T47D (cell line): ENCODE results near the gene NAB1.
A peak's percentile ranks its signal among the peaks of the same experiment; 100 is the strongest.

Experiments used
- DNase-seq, 2 experiments: peaks; one replicate each; pipeline versions ENCODE4 v3.0.0 to v3.0.0-alpha.2; 2011 to 2012; ENCODE audit warnings: low read depth in 1 of 2, low spot score in 1 of 2
- JUND ChIP-seq: IDR thresholded peaks from 2 replicates; pipeline ENCODE4 v1.6.1; 2012; ENCODE audit warnings: low read depth
- in situ Hi-C: cut with HindIII; loops from 2 replicates; pipeline ENCODE4 v1.10.0; 2016; ENCODE audit warnings: low sequenced_read_pairs, low pct_unique_long_range_greater_than_20kb

The NAB1 gene

DNA sequence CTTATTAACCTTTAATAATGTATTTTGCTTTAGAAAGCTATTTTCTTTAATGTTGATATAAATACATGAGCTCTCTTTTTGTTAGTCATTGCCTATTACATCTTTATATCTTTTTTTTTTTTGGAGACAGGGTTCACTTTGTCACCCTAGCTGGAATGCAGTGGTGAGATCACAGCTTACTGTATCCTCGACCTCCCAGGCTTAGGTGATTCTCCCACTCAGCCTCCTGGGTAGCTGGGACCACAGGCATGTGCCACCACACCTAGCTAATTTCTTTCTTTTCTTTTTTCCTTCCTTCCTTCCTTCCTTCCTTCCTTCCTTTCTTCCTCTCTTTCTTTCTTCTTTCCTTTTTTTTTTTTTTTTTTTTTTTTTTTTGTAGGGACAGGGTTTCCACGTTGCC, 15.4 kb downstream of the NAB1 start:
- no peak for DNase-seq
- TF ChIP-seq JUND = no peak
- in situ Hi-C loops = no loop called here

DNA sequence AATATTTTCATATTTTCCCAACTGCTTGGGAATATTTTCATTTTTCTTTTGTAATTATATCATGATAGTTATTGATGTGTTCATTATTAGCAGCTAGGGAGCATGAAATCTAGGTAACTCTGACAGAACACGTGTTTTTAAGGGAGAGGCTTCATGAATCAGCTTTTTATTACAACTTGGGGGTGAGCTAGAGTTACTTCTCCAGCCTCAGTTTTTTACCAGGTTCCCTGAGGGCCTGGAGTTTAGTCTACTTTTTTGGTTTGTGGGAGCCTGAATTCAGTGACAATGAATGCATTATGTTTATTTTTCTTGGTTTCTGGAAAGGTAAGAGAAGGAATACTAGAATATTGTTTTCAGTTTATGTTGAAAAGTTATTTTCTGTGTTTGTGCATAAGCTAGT, 18.0 kb downstream of the NAB1 start:
- TF ChIP-seq JUND = no peak
- in situ Hi-C loops = no loop called here

DNA sequence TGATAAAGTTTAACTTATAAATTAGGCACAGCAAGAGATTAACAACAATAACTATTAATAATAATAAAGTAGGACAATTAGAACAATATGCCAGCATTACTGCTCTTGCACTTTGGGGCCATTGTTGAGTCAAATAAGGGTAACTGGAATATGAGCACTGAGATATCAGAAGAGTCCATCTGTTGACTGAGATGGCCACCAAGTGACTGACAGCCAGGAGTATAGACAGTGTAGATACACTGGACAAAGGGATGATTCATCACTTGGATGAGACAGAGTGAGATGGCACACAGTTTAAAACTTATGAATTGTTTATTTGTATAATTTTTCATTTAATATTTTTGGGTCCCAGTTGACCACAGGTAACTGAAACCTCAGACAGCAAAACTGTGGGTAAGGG, 20.0 kb downstream of the NAB1 start:
- DNase-seq = no peak
- no peak for TF ChIP-seq JUND
- in situ Hi-C loops = no loop called here

More for the DNA sequence above, 18.0 kb downstream of the NAB1 start:
- DNase-seq = no peak

DNA sequence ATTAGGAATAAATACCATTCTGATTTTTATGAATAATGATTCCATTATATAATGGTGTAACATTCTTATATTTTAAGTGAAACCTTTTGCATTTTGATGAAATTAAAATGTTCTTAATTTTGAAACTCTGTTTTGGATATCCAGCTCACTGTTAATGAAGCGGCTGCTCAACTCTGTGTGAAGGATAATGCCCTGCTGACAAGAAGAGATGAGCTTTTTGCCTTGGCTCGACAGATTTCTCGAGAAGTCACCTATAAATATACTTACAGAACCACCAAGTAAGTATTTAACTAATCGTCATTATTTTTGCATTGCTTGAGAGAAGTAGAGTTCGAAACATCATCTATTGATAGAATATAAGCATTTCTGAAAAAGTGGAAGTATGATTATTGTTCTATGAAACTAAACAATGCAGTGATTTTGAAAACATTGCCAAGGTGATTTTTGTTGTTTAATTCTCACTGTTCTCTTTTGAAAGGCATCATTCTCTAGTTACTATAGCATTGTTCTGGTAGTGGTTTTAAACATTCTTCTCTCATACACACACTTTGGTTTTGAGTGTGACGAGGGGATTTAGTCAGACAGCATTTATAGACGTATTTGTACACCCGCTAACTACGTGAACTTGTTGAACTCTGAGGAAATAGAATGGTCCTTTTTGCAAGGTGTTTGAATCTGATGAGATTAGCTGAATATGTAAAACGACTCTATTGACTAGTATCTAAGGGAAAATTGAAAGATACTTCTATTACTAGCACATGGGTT, 21.5 kb downstream of the NAB1 start:
- TF ChIP-seq JUND = no peak
- in situ Hi-C loops = no loop called here
- DNase-seq = no peak

DNA sequence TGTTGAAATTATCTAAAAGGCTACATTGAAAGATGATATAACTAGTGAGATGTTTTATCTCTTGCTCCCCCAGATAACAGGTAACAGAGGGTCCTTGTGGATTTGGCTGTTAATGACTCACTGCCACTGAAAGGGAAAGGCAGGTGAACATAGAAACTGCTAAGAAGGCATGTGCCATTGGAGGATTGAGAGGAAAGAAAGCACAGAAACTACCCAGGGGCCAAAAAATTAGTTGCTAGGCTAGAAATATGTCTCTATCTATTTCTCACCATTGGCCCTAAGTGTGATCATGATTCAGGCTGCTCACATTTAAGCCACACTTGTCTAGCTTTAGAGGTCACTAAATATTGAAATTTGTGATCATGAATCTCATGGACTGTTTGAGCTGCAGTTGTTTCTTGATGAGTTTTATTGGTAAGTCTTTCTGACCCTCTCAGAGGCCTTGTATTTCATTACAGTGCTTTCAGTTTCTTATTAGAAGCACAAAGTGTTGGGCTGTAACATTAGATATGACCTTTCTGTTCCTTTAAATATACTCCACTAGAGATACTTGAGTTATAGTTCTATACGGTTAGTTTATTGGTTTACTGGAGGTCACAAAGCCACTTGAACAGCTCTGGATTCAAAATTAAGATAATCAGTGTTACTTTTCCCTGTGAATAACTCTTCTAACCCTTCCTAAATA, 26.2 kb downstream of the NAB1 start:
- no peak for DNase-seq
- TF ChIP-seq JUND = no peak
- in situ Hi-C loops = no loop called here

DNA sequence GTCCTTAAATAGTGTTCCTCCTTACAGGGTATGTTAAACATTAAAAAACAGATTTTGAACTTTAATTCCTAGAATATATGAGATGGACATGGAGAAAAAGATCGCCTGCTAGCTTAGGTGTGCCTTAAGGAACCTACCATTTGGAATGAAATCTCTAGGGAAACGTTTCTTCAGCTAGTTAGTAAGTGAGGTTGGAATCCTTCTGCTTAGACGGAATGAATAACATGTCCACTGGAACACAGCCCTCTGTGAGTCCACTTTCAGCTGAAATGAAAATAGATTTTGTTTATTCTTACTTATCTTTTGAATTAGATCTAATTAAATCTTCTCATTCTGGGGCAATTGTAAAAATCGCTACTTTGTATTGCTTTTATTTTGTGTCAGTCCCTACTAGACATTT, 28.4 kb downstream of the NAB1 start:
- in situ Hi-C loops = no loop called here
- TF ChIP-seq JUND = no peak
- DNase-seq = no peak

DNA sequence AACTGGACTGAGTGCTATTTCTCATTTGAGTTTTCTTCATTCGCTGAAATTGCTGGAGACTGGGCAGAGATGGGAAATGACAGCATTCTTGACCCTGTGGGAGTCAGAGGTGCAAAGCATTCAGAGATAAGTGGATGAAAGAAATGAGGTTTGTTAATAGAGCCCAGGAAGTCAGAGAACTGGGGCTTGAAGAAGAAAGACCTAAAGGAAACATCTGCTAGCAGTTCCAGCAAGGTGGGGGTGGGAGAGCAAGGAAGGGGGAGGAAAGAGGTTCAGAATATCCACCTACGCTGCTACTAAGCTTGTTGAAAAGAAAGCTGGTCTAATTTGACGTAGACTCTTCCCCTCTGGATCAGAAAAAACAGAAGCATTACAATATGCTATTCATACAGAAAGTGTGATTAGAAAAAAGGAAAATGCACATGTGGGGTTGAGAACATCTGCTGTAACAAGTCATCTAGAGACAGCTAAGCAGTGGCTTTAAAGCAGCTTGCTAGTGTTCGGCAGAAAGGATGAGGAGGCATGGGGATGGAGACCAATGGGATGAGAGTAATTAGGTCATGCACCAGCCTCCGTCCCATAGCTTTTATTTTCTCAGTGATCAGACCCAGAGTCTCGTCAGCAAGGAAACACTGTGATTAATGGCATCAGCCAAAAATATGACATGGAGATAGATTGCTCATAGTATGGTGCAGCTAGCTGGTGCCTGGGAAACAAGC, 29.7 kb downstream of the NAB1 start:
- no peak for DNase-seq
- TF ChIP-seq JUND = no peak
- in situ Hi-C loops = no loop called here

DNA sequence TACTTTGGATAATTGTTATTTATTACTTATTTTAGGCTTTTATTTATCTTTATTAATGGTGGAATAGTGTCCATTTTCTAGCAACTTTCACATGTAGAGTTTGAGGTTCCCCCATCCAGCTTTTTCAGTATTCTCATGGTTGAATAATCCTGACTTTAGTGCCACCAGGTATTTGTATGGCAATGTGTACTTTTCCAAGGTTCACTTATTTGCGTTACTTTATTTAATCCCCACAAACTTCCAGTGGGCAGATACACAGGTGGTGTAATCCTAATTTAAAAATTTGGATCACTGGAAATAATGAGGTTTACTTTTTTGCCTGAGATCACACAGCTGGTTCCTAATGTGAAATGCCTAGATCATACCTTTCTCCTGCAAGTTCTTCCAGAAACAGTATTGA, 30.5 kb downstream of the NAB1 start:
- TF ChIP-seq JUND = no peak
- in situ Hi-C loops = no loop called here
- DNase-seq = no peak

DNA sequence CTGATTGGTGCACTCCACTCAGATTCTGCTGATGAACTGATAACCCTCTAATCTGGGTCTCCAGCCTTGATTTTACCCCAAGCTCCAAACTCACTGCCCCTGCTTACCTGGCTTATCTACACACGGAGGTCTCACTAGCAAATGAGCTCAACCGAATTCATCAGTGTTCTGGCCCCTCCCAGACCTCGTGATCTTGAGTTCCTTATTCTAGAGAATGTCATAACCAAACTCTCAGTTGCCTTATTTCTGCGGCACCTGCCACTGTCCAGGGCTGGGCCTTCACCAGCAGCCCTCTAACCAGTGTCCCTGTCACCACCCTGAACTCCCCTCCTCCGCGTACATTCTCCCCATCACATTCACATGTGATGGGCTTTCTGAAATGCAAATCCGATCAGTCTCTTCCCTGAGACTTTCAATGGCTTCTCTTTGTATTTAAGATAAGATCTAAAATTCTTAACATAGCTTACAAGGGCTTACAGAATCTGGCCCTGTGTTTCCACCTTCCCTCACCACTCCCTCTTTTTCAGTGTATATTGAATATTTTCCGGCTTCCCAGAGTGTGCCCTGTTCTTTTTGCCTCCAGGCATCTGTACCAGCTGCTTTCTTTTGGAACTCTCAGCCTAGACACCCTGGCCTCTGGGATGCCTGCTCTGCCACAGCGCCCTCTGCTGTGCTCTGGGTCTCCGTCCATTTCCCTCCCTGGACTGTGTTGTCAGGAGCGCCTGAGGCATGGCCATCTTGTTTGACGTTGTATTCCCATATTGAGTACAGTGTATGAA, 31.1 kb downstream of the NAB1 start:
- DNase-seq = peak in 1 of 2 experiments; percentile 82
- in situ Hi-C loops = no loop called here
- no peak for TF ChIP-seq JUND

DNA sequence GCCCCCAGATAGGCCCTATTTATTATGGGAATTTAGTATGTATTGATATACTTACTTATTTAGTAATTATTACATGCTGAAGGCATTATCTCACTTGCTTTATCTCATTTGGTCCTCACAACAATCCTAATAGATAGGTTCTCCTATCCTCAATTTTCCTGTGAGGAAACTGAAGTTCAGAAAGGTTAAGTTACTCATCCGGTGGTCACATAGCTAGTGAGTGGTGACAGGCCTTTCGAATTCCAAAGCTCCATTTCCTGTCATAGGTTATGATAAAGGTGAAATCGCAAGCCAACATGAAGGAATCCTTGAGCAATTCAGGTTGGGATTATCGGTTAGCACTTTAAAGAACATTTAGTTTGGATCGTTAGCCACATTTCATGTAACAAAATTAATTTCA, 33.3 kb downstream of the NAB1 start:
- TF ChIP-seq JUND = no peak
- in situ Hi-C loops = no loop called here
- DNase-seq = no peak

DNA sequence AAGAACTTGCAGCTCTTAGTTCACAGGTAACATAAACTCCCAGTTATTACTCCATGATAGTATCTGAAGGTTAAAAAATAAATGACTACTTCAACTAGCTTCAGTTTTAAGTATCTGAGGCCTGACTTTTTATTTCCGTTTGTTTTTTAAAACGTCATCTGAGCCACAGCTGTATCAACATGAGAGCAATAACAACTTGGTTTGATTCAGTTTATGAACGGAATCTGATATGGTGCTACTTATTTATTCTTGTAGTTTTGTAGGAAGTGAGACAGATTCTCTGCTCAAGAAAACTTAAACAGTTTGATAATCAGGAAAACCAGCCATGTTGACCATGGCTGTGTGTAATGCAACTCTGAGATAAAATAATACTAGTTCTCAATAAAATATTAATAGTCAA, 34.9 kb downstream of the NAB1 start:
- in situ Hi-C loops = no loop called here
- DNase-seq = no peak
- no peak for TF ChIP-seq JUND

DNA sequence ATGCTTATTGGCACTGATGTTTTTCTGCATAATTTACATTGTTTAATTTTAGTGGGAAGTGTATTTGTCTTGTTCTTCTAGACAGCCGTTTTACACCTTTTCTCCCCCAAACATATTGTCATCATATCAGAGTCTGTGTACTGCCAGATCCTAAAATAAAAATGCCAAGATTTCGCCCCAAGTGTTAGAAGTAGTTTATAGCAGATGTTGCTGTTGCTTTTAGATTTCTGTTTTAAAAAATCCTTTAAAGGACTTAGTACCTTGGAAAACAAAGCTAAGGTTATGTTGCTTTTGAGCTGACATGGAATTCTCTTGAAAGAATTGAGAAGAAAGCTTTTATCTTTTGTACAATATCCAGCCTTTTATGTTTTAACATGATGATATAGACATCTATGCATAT, 36.0 kb downstream of the NAB1 start:
- in situ Hi-C loops = no loop called here
- TF ChIP-seq JUND = no peak
- no peak for DNase-seq
